ENCODE measurements around the gene INPP4B.

INPP4B gene

DNA sequence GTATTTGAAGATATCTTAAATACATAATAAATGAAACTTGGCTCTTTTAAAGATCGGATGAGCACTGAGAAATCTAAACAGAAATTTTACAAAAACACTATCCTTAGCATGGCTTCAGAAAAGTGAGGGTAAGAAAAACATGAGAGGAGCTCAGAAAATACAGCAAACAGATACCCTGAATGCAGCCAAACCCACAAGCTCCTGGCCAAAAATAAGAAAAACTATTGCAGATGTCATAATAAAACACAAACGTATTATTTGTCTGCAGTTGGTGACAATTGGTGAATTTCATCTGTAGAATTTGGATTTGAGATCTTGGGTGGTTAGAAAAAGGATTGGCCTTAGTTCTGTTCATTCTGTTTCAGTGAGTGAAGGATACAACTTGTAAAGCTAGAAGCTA, 603.9 kb downstream of the INPP4B start:
- no peak overlapping the region for H3K9ac ChIP-seq (ENCODE audit: low read depth, low read length)
- no peaks in the 10 kb centered on the region for H3K4me1 ChIP-seq (ENCODE audit: insufficient read depth, low read length)
- DNase-seq (no peak), ATAC-seq (ENCODE audit: insufficient read depth, low read depth) (no peak)
- H4K20me1 ChIP-seq (ENCODE audit: insufficient read depth, low read length), result no peaks in the 10 kb centered on the region
- no peaks in the 10 kb centered on the region for H3K79me2 ChIP-seq (ENCODE audit: insufficient read depth, low read length)
- no peaks in the 10 kb centered on the region for H3K9me3 ChIP-seq (ENCODE audit: insufficient read depth, low read length, severe bottlenecking)
- H3K4me2 ChIP-seq (ENCODE audit: insufficient read depth, low read length), result no peak overlapping the region
- H2AFZ ChIP-seq (ENCODE audit: low read depth, low read length), result no peak overlapping the region
- H3K27ac ChIP-seq (ENCODE audit: low read length), result no peak overlapping the region
- no peaks in the 10 kb centered on the region for H3K27me3 ChIP-seq (ENCODE audit: insufficient read depth, low read length, poor library complexity)
- no peaks in the 10 kb centered on the region for H3K36me3 ChIP-seq (ENCODE audit: insufficient read depth, low read length)
- no peak for TF ChIP-seq CTCF (IDR thresholded peaks at IDR 0.05; ENCODE audit: borderline replicate concordance, extremely low read depth, low read length, poor library complexity, severe bottlenecking)
- TF ChIP-seq EZH2 (IDR thresholded peaks at IDR 0.05; ENCODE audit: borderline replicate concordance, low read depth, low read length, severe bottlenecking), result no peak
- H3K4me3 ChIP-seq (ENCODE audit: low read depth in 1 of 2, low read length in 2 of 2), result no peak overlapping the region

- H3K36me3 ChIP-seq (ENCODE audit: insufficient read depth, low read length), result peaks cover 13% of the 10 kb centered on the region
- H3K79me2 ChIP-seq (ENCODE audit: insufficient read depth, low read length), result no peaks in the 10 kb centered on the region
- TF ChIP-seq EZH2 (IDR thresholded peaks at IDR 0.05; ENCODE audit: borderline replicate concordance, low read depth, low read length, severe bottlenecking) (no peak), CTCF (IDR thresholded peaks at IDR 0.05; ENCODE audit: borderline replicate concordance, extremely low read depth, low read length, poor library complexity, severe bottlenecking) (no peak)
- H3K4me2 ChIP-seq (ENCODE audit: insufficient read depth, low read length), result no peak overlapping the region
- DNase-seq, result no peak
- ATAC-seq (ENCODE audit: insufficient read depth, low read depth), result no peak
- H3K27ac ChIP-seq (ENCODE audit: low read length), result no peak overlapping the region
- no peaks in the 10 kb centered on the region for H3K4me1 ChIP-seq (ENCODE audit: insufficient read depth, low read length)
- no peak overlapping the region for H2AFZ ChIP-seq (ENCODE audit: low read depth, low read length)
- no peaks in the 10 kb centered on the region for H3K27me3 ChIP-seq (ENCODE audit: insufficient read depth, low read length, poor library complexity)
- H3K4me3 ChIP-seq (ENCODE audit: low read depth in 1 of 2, low read length in 2 of 2), result no peak overlapping the region
- no peak overlapping the region for H3K9ac ChIP-seq (ENCODE audit: low read depth, low read length)
- H3K9me3 ChIP-seq (ENCODE audit: insufficient read depth, low read length, severe bottlenecking), result no peaks in the 10 kb centered on the region
- H4K20me1 ChIP-seq (ENCODE audit: insufficient read depth, low read length), result no peaks in the 10 kb centered on the region
These were observed 607.5 kb downstream of the INPP4B start for GRCh38 chr4:142238589-142238988.

- Histone ChIP-seq H3K36me3 (ENCODE audit: insufficient read depth, low read length) (peaks cover 17% of the 10 kb centered on the region), H3K27ac (ENCODE audit: low read length) (no peak overlapping the region), H3K9ac (ENCODE audit: low read depth, low read length) (no peak overlapping the region), H3K27me3 (ENCODE audit: insufficient read depth, low read length, poor library complexity) (no peaks in the 10 kb centered on the region), H3K79me2 (ENCODE audit: insufficient read depth, low read length) (no peaks in the 10 kb centered on the region), H3K4me1 (ENCODE audit: insufficient read depth, low read length) (no peaks in the 10 kb centered on the region), H3K4me2 (ENCODE audit: insufficient read depth, low read length) (no peak overlapping the region), H3K9me3 (ENCODE audit: insufficient read depth, low read length, severe bottlenecking) (no peaks in the 10 kb centered on the region), H4K20me1 (ENCODE audit: insufficient read depth, low read length) (no peaks in the 10 kb centered on the region), H2AFZ (ENCODE audit: low read depth, low read length) (no peak overlapping the region), H3K4me3 (ENCODE audit: low read depth in 1 of 2, low read length in 2 of 2) (no peak overlapping the region)
- DNase-seq (no peak), ATAC-seq (ENCODE audit: insufficient read depth, low read depth) (no peak)
- no peak for TF ChIP-seq EZH2 (IDR thresholded peaks at IDR 0.05; ENCODE audit: borderline replicate concordance, low read depth, low read length, severe bottlenecking)
- TF ChIP-seq CTCF (IDR thresholded peaks at IDR 0.05; ENCODE audit: borderline replicate concordance, extremely low read depth, low read length, poor library complexity, severe bottlenecking), result no peak
These were observed 609.8 kb downstream of the INPP4B start for GRCh38 chr4:142236268-142236667.

DNA sequence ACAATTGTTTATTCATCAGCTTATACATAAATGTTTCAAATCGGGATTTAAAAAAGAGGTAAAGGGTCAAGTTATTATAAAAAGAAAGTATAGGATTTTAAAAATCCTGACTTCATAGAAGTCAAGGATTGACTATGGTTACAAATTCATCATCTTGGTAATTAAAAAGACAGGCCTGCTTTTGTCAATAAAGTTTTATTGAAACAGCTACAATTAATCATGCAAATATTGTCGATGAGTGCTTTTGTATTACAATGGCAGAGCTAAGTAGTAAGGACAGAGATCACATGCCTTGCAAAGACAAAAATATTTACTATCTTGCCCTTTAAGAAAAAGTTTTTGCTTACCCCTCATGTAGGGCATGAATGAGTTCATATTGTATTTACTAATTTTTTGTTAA, 614.3 kb downstream of the INPP4B start:
- H3K4me3 ChIP-seq (ENCODE audit: low read depth in 1 of 2, low read length in 2 of 2), result no peak overlapping the region
- TF ChIP-seq EZH2 (IDR thresholded peaks at IDR 0.05; ENCODE audit: borderline replicate concordance, low read depth, low read length, severe bottlenecking), result no peak
- TF ChIP-seq CTCF (IDR thresholded peaks at IDR 0.05; ENCODE audit: borderline replicate concordance, extremely low read depth, low read length, poor library complexity, severe bottlenecking), result no peak
- no peak for DNase-seq
- no peak overlapping the region for H3K9ac ChIP-seq (ENCODE audit: low read depth, low read length)
- H2AFZ ChIP-seq (ENCODE audit: low read depth, low read length), result no peak overlapping the region
- H3K27me3 ChIP-seq (ENCODE audit: insufficient read depth, low read length, poor library complexity), result no peaks in the 10 kb centered on the region
- peaks cover 18% of the 10 kb centered on the region for H3K36me3 ChIP-seq (ENCODE audit: insufficient read depth, low read length)
- no peaks in the 10 kb centered on the region for H3K9me3 ChIP-seq (ENCODE audit: insufficient read depth, low read length, severe bottlenecking)
- H3K4me1 ChIP-seq (ENCODE audit: insufficient read depth, low read length), result no peaks in the 10 kb centered on the region
- no peaks in the 10 kb centered on the region for H4K20me1 ChIP-seq (ENCODE audit: insufficient read depth, low read length)
- H3K4me2 ChIP-seq (ENCODE audit: insufficient read depth, low read length), result no peak overlapping the region
- no peak for ATAC-seq (ENCODE audit: insufficient read depth, low read depth)
- no peaks in the 10 kb centered on the region for H3K79me2 ChIP-seq (ENCODE audit: insufficient read depth, low read length)
- H3K27ac ChIP-seq (ENCODE audit: low read length), result no peak overlapping the region

All from DND-41 (cell line).